ENCODE data around the gene WARS2.
A peak's percentile ranks its signal among the peaks of the same experiment; 100 is the strongest.
"Not testable (repeated sequence)": the region's sequence is repeated elsewhere in the genome, so short reads cannot be mapped to it uniquely, and the experiment has no call there.

The WARS2 gene

GRCh38 chr1:119160409-119160808, 20.0 kb upstream of the WARS2 start:
- H3K4me3 ChIP-seq (ENCODE audit: low read depth, low read length), result no peak overlapping the region
- H3K27ac ChIP-seq (ENCODE audit: low read depth, low read length), result no peak overlapping the region
- peaks cover 6% of the 10 kb centered on the region; the same call in 1 of the 2 replicates for H3K36me3 ChIP-seq (ENCODE audit: insufficient read depth, low read length)
- H2AFZ ChIP-seq (ENCODE audit: low read length, unreplicated experiment), result no peak overlapping the region
- no peaks in the 10 kb centered on the region for H3K27me3 ChIP-seq (ENCODE audit: insufficient read depth, low read length)
- no peaks in the 10 kb centered on the region for H3K79me2 ChIP-seq (ENCODE audit: control insufficient read depth, insufficient read depth, low read length, unreplicated experiment)
- no peaks in the 10 kb centered on the region for H3K4me1 ChIP-seq (ENCODE audit: control insufficient read depth, insufficient read depth, low read length, unreplicated experiment)

DNA sequence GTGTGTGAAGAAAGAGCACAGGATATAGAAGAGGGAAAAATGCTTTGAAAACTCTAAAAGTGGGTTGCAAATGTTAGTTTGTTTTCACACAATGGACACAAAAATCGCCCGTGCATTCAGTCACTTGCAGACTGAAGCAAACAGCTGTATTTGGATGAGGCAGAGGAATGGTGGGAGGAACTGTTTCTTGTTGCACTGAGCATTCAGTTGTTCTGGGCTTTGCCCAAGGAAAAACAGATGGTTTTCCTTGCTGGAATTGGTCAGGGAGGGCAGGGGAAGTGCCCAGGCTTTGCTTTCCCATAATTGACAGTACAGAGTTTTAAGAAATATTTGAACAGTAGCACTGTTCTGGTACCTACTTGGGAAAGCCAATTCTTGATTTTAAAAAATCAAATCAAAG, 19.5 kb upstream of the WARS2 start:
- H3K27ac ChIP-seq (ENCODE audit: low read depth, low read length), result no peak overlapping the region
- no peak overlapping the region for H3K4me3 ChIP-seq (ENCODE audit: low read depth, low read length)
- H3K36me3 ChIP-seq (ENCODE audit: insufficient read depth, low read length), result peaks cover 6% of the 10 kb centered on the region; the same call in 1 of the 2 replicates
- H2AFZ ChIP-seq (ENCODE audit: low read length, unreplicated experiment), result no peak overlapping the region
- H3K79me2 ChIP-seq (ENCODE audit: control insufficient read depth, insufficient read depth, low read length, unreplicated experiment), result no peaks in the 10 kb centered on the region
- no peaks in the 10 kb centered on the region for H3K4me1 ChIP-seq (ENCODE audit: control insufficient read depth, insufficient read depth, low read length, unreplicated experiment)
- H3K27me3 ChIP-seq (ENCODE audit: insufficient read depth, low read length), result no peaks in the 10 kb centered on the region

DNA sequence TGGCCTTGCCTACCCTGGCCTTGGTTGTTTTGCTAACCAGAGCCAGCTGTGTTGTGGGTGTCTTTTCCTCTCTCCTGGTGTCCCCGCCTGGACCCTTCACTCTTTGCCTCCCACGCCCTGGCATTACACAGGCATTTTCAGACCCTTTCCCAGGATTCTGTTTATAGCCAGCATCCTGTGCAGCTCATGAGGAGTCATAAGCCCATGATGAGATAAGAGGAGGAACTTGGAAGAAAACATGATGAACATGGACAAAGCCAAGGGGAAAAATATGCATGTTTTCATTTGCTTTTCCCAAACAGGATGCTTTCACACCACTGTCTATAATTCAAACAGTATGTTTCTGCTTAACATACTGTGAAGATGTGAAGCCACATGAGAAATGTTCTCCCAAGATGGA, 18.7 kb upstream of the WARS2 start:
- no peak overlapping the region for H2AFZ ChIP-seq (ENCODE audit: low read length, unreplicated experiment)
- H3K27ac ChIP-seq (ENCODE audit: low read depth, low read length), result no peak overlapping the region
- H3K36me3 ChIP-seq (ENCODE audit: insufficient read depth, low read length), result peaks cover 6% of the 10 kb centered on the region; the same call in 1 of the 2 replicates
- H3K4me1 ChIP-seq (ENCODE audit: control insufficient read depth, insufficient read depth, low read length, unreplicated experiment), result no peaks in the 10 kb centered on the region
- H3K27me3 ChIP-seq (ENCODE audit: insufficient read depth, low read length), result no peaks in the 10 kb centered on the region
- no peak overlapping the region for H3K4me3 ChIP-seq (ENCODE audit: low read depth, low read length)
- H3K79me2 ChIP-seq (ENCODE audit: control insufficient read depth, insufficient read depth, low read length, unreplicated experiment), result no peaks in the 10 kb centered on the region

DNA sequence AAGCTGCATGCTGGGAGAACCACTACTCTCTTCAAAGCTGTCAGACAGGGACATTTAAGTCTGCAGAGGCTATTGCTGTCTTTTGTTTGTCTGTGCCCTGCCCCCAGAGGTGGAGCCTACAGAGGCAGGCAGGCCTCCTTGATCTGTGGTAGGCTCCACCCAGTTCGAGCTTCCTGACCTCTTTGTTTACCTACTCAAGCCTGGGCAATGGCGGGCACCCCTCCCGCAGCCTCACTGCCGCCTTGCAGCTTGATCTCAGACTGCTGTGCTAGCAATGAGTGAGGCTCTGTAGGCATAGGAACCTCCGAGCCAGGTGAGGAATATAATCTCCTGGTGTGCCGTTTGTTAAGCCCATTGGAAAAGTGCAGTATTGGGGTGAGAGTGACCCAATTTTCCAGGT, 16.3 kb upstream of the WARS2 start:
- H3K4me3 ChIP-seq (ENCODE audit: low read depth, low read length); H2AFZ ChIP-seq (ENCODE audit: low read length, unreplicated experiment); H3K79me2 ChIP-seq (ENCODE audit: control insufficient read depth, insufficient read depth, low read length, unreplicated experiment); H3K36me3 ChIP-seq (ENCODE audit: insufficient read depth, low read length); H3K27me3 ChIP-seq (ENCODE audit: insufficient read depth, low read length); H3K27ac ChIP-seq (ENCODE audit: low read depth, low read length); H3K4me1 ChIP-seq (ENCODE audit: control insufficient read depth, insufficient read depth, low read length, unreplicated experiment): not testable (repeated sequence)

- not testable (repeated sequence) for H3K4me3 ChIP-seq (ENCODE audit: low read depth, low read length); H3K27ac ChIP-seq (ENCODE audit: low read depth, low read length); H3K79me2 ChIP-seq (ENCODE audit: control insufficient read depth, insufficient read depth, low read length, unreplicated experiment); H3K4me1 ChIP-seq (ENCODE audit: control insufficient read depth, insufficient read depth, low read length, unreplicated experiment); H2AFZ ChIP-seq (ENCODE audit: low read length, unreplicated experiment); H3K27me3 ChIP-seq (ENCODE audit: insufficient read depth, low read length); H3K36me3 ChIP-seq (ENCODE audit: insufficient read depth, low read length)
Observed at GRCh38 chr1:119155069-119155468, 14.6 kb upstream of the WARS2 start.

DNA sequence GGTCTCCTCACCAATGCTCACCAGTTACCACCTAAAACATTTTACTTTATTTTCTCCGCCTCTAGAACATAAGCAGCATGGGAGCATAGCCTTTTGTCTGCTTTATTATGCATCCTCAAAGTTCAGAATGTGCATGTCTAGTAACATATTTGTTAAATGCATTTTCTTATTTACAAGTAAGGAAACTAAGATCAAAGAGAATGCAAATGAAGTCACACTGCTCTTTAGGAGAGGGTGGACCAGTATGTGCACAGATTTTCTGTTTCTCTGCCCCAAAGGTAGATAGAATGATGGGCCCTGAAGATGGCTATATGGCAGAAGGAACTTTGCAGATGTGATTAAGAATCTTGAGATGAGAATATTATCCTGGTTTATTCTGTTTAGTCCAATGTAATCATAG, 9.7 kb upstream of the WARS2 start:
- Histone ChIP-seq H3K27me3 (ENCODE audit: insufficient read depth, low read length) (no peaks in the 10 kb centered on the region), H3K27ac (ENCODE audit: low read depth, low read length) (no peak overlapping the region), H3K79me2 (ENCODE audit: control insufficient read depth, insufficient read depth, low read length, unreplicated experiment) (no peaks in the 10 kb centered on the region), H3K4me1 (ENCODE audit: control insufficient read depth, insufficient read depth, low read length, unreplicated experiment) (peaks cover 8% of the 10 kb centered on the region), H3K36me3 (ENCODE audit: insufficient read depth, low read length) (no peaks in the 10 kb centered on the region), H3K4me3 (ENCODE audit: low read depth, low read length) (no peak overlapping the region), H2AFZ (ENCODE audit: low read length, unreplicated experiment) (no peak overlapping the region)

DNA sequence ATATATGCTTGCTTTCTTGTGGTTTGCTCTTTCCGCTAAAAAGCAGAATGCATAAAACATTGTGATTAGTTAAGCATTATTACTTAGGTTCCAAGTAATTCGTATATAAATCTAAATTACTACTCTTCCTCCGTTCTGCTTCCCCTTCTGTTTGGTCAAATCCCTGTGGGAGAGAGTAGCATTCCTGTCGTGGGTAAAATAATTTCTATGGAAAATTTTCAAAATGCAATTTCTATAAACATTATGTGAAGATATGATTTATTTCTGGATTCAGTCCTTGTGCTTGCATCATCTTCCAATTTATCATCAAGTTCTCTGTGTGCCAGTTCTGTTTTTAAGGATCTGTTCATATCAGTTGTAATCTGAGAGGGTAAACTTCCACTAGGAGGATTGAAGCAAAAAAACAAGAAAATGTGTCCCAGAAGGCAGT, 7.2 kb upstream of the WARS2 start:
- no peaks in the 10 kb centered on the region for H3K79me2 ChIP-seq (ENCODE audit: control insufficient read depth, insufficient read depth, low read length, unreplicated experiment)
- H3K36me3 ChIP-seq (ENCODE audit: insufficient read depth, low read length), result no peaks in the 10 kb centered on the region
- H3K4me1 ChIP-seq (ENCODE audit: control insufficient read depth, insufficient read depth, low read length, unreplicated experiment), result peaks cover 8% of the 10 kb centered on the region
- H2AFZ ChIP-seq (ENCODE audit: low read length, unreplicated experiment), result no peak overlapping the region
- no peaks in the 10 kb centered on the region for H3K27me3 ChIP-seq (ENCODE audit: insufficient read depth, low read length)
- no peak overlapping the region for H3K27ac ChIP-seq (ENCODE audit: low read depth, low read length)
- H3K4me3 ChIP-seq (ENCODE audit: low read depth, low read length), result no peak overlapping the region

DNA sequence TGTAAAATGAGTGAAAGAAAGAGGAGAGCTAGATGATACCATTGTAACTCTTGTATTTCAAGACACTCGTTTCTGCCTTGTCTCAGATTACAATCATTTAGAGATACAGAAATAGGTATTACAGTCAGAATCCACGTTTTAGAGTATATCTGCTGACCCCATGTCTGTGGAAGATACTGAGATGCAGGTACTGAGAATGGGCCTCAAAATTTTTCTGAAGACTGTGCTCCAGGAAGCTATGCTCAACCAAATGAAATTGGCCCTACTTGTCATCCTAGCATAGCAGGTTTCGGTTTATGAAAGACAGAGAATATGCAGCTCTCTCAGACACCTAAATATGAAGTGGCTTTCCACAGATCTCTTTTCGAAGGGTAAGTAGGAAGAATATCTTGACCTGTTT, 6.0 kb upstream of the WARS2 start:
- Histone ChIP-seq H3K36me3 (ENCODE audit: insufficient read depth, low read length) (no peaks in the 10 kb centered on the region), H3K4me3 (ENCODE audit: low read depth, low read length) (no peak overlapping the region)

DNA sequence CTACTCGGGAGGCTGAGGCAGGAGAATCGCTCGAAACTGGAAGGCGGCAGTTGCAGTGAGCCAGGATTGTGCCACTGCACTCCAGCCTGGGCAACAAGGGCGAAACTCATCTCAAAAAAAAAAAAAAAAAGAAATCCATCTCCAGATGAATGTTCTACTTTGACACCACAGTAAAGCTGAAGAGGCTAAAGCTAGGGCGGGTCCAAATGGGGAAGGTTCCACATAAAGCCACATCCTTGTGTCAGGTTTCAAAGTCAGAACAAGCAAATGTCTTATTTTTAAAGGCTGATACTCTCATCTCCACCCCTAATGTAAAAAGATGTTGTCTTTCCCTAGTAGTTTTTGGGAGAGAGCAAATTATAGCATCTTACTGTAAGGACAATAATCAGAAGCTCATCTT, 4.4 kb upstream of the WARS2 start:
- H3K36me3 ChIP-seq (ENCODE audit: insufficient read depth, low read length), result no peaks in the 10 kb centered on the region
- no peaks in the 10 kb centered on the region for H3K27me3 ChIP-seq (ENCODE audit: insufficient read depth, low read length)
- H2AFZ ChIP-seq (ENCODE audit: low read length, unreplicated experiment), result no peak overlapping the region
- H3K4me3 ChIP-seq (ENCODE audit: low read depth, low read length), result no peak overlapping the region
- peaks cover 13% of the 10 kb centered on the region for H3K79me2 ChIP-seq (ENCODE audit: control insufficient read depth, insufficient read depth, low read length, unreplicated experiment)
- no peak overlapping the region for H3K27ac ChIP-seq (ENCODE audit: low read depth, low read length)
- peaks cover 19% of the 10 kb centered on the region for H3K4me1 ChIP-seq (ENCODE audit: control insufficient read depth, insufficient read depth, low read length, unreplicated experiment)

More for the DNA sequence above, 6.0 kb upstream of the WARS2 start:
- Histone ChIP-seq H3K27ac (ENCODE audit: low read depth, low read length) (no peak overlapping the region), H3K4me1 (ENCODE audit: control insufficient read depth, insufficient read depth, low read length, unreplicated experiment) (peaks cover 14% of the 10 kb centered on the region), H3K79me2 (ENCODE audit: control insufficient read depth, insufficient read depth, low read length, unreplicated experiment) (peaks cover 6% of the 10 kb centered on the region), H2AFZ (ENCODE audit: low read length, unreplicated experiment) (no peak overlapping the region), H3K27me3 (ENCODE audit: insufficient read depth, low read length) (no peaks in the 10 kb centered on the region)

DNA sequence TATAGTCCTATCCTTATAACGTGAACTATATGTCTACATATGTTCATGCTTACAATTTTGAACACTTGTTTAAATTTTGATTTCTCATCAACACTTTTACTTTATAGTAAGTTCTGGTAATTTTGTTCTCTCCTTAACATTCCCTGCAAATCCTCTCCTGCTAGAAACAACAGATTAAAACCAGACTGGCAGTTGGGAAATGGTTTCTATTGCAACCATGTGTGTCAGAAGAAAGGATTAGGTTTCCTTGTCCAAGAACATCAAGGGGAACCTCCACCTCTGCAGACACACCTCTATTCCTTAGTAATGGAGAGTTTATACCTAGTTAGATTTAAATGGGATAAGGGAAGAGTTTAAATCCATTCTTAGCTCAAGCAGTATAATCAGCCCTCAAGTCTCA, 3.3 kb upstream of the WARS2 start:
- Histone ChIP-seq H3K36me3 (ENCODE audit: insufficient read depth, low read length) (no peaks in the 10 kb centered on the region), H3K79me2 (ENCODE audit: control insufficient read depth, insufficient read depth, low read length, unreplicated experiment) (peaks cover 21% of the 10 kb centered on the region), H2AFZ (ENCODE audit: low read length, unreplicated experiment) (no peak overlapping the region), H3K27me3 (ENCODE audit: insufficient read depth, low read length) (no peaks in the 10 kb centered on the region), H3K27ac (ENCODE audit: low read depth, low read length) (no peak overlapping the region), H3K4me1 (ENCODE audit: control insufficient read depth, insufficient read depth, low read length, unreplicated experiment) (peaks cover 28% of the 10 kb centered on the region), H3K4me3 (ENCODE audit: low read depth, low read length) (no peak overlapping the region)

DNA sequence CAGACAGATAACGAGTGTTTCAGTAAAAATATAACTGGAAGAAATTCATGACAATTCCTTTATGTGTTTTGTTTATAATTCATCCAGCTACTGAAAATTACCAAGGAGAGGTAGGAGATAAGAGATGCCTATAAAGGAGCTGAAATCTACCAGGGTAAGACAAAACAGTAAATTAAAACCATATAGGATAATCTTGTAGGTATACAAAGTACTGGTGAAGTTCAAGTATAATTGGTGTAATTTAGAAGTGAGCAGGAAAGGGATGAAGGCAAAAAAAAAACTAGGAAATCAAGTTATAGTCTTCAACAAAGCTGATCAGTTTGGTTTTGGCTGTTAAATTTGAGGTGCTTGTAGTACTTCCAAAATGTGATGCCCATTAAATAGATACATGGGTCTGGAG, 1.2 kb upstream of the WARS2 start:
- Histone ChIP-seq H3K36me3 (ENCODE audit: insufficient read depth, low read length) (no peaks in the 10 kb centered on the region), H2AFZ (ENCODE audit: low read length, unreplicated experiment) (no peak overlapping the region), H3K79me2 (ENCODE audit: control insufficient read depth, insufficient read depth, low read length, unreplicated experiment) (peaks cover 32% of the 10 kb centered on the region), H3K4me3 (ENCODE audit: low read depth, low read length) (peak overlapping the region; percentile 83), H3K27ac (ENCODE audit: low read depth, low read length) (no peak overlapping the region), H3K4me1 (ENCODE audit: control insufficient read depth, insufficient read depth, low read length, unreplicated experiment) (peaks cover 33% of the 10 kb centered on the region), H3K27me3 (ENCODE audit: insufficient read depth, low read length) (no peaks in the 10 kb centered on the region)
